ENCODE data around the gene LIPT2.
"Not testable (repeated sequence)": the region's sequence is repeated elsewhere in the genome, so short reads cannot be mapped to it uniquely, and the experiment has no call there.

Gene LIPT2

DNA sequence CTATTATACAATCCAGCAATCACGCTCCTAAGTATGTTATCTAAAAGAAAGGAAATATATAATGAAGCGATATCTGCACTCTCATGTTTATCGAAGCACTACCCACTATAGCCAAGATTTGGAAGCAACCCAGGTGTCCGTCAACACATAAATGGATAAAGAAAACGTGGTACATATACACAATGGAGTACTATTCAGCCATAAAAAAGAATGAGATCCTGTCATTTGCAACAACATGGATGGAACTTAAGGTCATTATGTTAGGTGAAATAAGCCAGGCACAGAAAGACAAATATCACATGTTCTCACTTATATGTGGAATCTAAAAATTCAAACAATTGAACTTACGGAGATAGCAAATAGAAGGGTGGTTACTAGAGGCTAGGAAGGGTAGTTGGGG is 24.1 kb upstream of the LIPT2 start:
- not testable (repeated sequence) for H3K4me3 ChIP-seq (ENCODE audit: low read length in 2 of 2); H2BK5ac ChIP-seq (ENCODE audit: low read length); DNase-seq (ENCODE audit: low spot score); H2BK12ac ChIP-seq (ENCODE audit: low read length); H2BK120ac ChIP-seq (ENCODE audit: low read depth, low read length); H4K8ac ChIP-seq (ENCODE audit: low read depth, low read length); H3K18ac ChIP-seq (ENCODE audit: low read length); H2BK15ac ChIP-seq (ENCODE audit: low read length); H3K14ac ChIP-seq (ENCODE audit: low read length); H4K91ac ChIP-seq (ENCODE audit: low read depth, low read length, poor library complexity); H2AK5ac ChIP-seq (ENCODE audit: low read depth, low read length); H3K23ac ChIP-seq (ENCODE audit: low read depth, low read length, poor library complexity); H3K36me3 ChIP-seq (replicated peaks in 1 of 2; ENCODE audit: control insufficient read depth in 2 of 2, insufficient read depth in 2 of 2, low read length in 2 of 2); H3K4ac ChIP-seq (ENCODE audit: low read length); H3K4me1 ChIP-seq (ENCODE audit: control insufficient read depth in 2 of 2, insufficient read depth in 1 of 2, low read depth in 1 of 2, low read length in 2 of 2); H2AFZ ChIP-seq (ENCODE audit: low read length); H3K9ac ChIP-seq (ENCODE audit: low read depth, low read length, poor library complexity); H3K4me2 ChIP-seq (ENCODE audit: insufficient read depth, low read length, poor library complexity, severe bottlenecking); H3K9me3 ChIP-seq (replicated peaks in 1 of 2; ENCODE audit: control insufficient read depth in 2 of 2, insufficient read depth in 1 of 2, low read depth in 1 of 2, low read length in 2 of 2); H3K79me1 ChIP-seq (ENCODE audit: low read depth, low read length); H3K27ac ChIP-seq (replicated peaks; ENCODE audit: low read length)
- WGBS, 2 donors (ENCODE audit: extremely low coverage in 2 of 2, insufficient read length in 2 of 2, insufficient replicate concordance in 1 of 2) = no CpG with 5 or more reads among the region's 6 CpGs
- peaks cover 0 to 18% (median 0%) of the 10 kb centered on the region in 3 experiments for H3K27me3 ChIP-seq (ENCODE audit: control insufficient read depth in 3 of 3, insufficient read depth in 3 of 3, low read depth in 1 of 3, low read length in 3 of 3)

DNA sequence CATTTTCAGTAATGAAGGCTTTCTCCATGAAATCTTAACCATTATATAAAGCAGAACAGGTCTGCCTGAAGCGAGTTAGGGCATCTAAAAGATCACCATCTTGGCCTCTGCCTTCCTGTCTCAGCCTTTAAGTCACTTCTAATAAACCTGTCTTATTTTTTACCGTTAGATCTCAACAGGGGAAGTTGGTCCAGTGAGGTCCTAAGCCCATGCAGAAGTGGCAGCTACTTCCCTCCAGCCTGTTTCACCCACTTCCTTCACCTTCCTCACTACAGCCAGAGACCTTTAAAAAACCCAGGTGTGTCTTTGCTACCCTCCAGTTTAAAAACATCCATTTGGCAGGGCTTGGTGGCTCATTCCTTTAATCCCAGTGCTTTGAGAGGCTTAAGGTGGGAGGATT is 14.1 kb upstream of the LIPT2 start:
- no peak overlapping the region for H4K91ac ChIP-seq (ENCODE audit: low read depth, low read length, poor library complexity)
- H2BK15ac ChIP-seq (ENCODE audit: low read length) = no peak overlapping the region
- H3K36me3 ChIP-seq (replicated peaks in 1 of 2; ENCODE audit: control insufficient read depth in 2 of 2, insufficient read depth in 2 of 2, low read length in 2 of 2) = peaks cover 0 to 2% of the 10 kb centered on the region in 2 donors
- H3K4ac ChIP-seq (ENCODE audit: low read length) = no peak overlapping the region
- DNase-seq (ENCODE audit: low spot score) = no peak
- no peak overlapping the region for H3K9ac ChIP-seq (ENCODE audit: low read depth, low read length, poor library complexity)
- H3K4me2 ChIP-seq (ENCODE audit: insufficient read depth, low read length, poor library complexity, severe bottlenecking) = no peak overlapping the region
- no peak overlapping the region for H3K18ac ChIP-seq (ENCODE audit: low read length)
- H3K23ac ChIP-seq (ENCODE audit: low read depth, low read length, poor library complexity) = no peak overlapping the region
- H3K14ac ChIP-seq (ENCODE audit: low read length) = no peak overlapping the region
- no CpG with 5 or more reads among the region's 2 CpGs for WGBS, 2 donors (ENCODE audit: extremely low coverage in 2 of 2, insufficient read length in 2 of 2, insufficient replicate concordance in 1 of 2)
- H2BK120ac ChIP-seq (ENCODE audit: low read depth, low read length) = no peak overlapping the region
- no peak overlapping the region for H3K4me3 ChIP-seq (ENCODE audit: low read length in 2 of 2)
- H2AFZ ChIP-seq (ENCODE audit: low read length) = no peak overlapping the region
- no peak overlapping the region for H2AK5ac ChIP-seq (ENCODE audit: low read depth, low read length)
- H2BK12ac ChIP-seq (ENCODE audit: low read length) = no peak overlapping the region
- H3K9me3 ChIP-seq (replicated peaks in 1 of 2; ENCODE audit: control insufficient read depth in 2 of 2, insufficient read depth in 1 of 2, low read depth in 1 of 2, low read length in 2 of 2) = peaks cover 4 to 5% of the 10 kb centered on the region in 2 donors
- H4K8ac ChIP-seq (ENCODE audit: low read depth, low read length) = no peak overlapping the region
- no peak overlapping the region for H3K27ac ChIP-seq (replicated peaks; ENCODE audit: low read length)
- H3K79me1 ChIP-seq (ENCODE audit: low read depth, low read length) = no peaks in the 10 kb centered on the region
- H2BK5ac ChIP-seq (ENCODE audit: low read length) = no peak overlapping the region
- H3K27me3 ChIP-seq (ENCODE audit: control insufficient read depth in 3 of 3, insufficient read depth in 3 of 3, low read depth in 1 of 3, low read length in 3 of 3) = no peaks in the 10 kb centered on the region
- no peaks in the 10 kb centered on the region for H3K4me1 ChIP-seq (ENCODE audit: control insufficient read depth in 2 of 2, insufficient read depth in 1 of 2, low read depth in 1 of 2, low read length in 2 of 2)

GRCh38 chr11:74506823-74507222 is 13.3 kb upstream of the LIPT2 start:
- Histone ChIP-seq H3K27me3 (ENCODE audit: control insufficient read depth in 3 of 3, insufficient read depth in 3 of 3, low read depth in 1 of 3, low read length in 3 of 3) (no peaks in the 10 kb centered on the region), H4K8ac (ENCODE audit: low read depth, low read length) (no peak overlapping the region), H2BK5ac (ENCODE audit: low read length) (no peak overlapping the region), H3K4me1 (ENCODE audit: control insufficient read depth in 2 of 2, insufficient read depth in 1 of 2, low read depth in 1 of 2, low read length in 2 of 2) (no peaks in the 10 kb centered on the region), H2AK5ac (ENCODE audit: low read depth, low read length) (no peak overlapping the region), H3K4me3 (ENCODE audit: low read length in 2 of 2) (no peak overlapping the region), H3K14ac (ENCODE audit: low read length) (no peak overlapping the region), H3K79me1 (ENCODE audit: low read depth, low read length) (no peaks in the 10 kb centered on the region), H3K4me2 (ENCODE audit: insufficient read depth, low read length, poor library complexity, severe bottlenecking) (no peak overlapping the region), H3K9ac (ENCODE audit: low read depth, low read length, poor library complexity) (no peak overlapping the region), H2AFZ (ENCODE audit: low read length) (no peak overlapping the region), H3K27ac (replicated peaks; ENCODE audit: low read length) (no peak overlapping the region), H3K9me3 (replicated peaks in 1 of 2; ENCODE audit: control insufficient read depth in 2 of 2, insufficient read depth in 1 of 2, low read depth in 1 of 2, low read length in 2 of 2) (peaks cover 5 to 9% of the 10 kb centered on the region in 2 donors), H3K36me3 (replicated peaks in 1 of 2; ENCODE audit: control insufficient read depth in 2 of 2, insufficient read depth in 2 of 2, low read length in 2 of 2) (peaks cover 0 to 2% of the 10 kb centered on the region in 2 donors), H2BK12ac (ENCODE audit: low read length) (no peak overlapping the region), H3K18ac (ENCODE audit: low read length) (no peak overlapping the region), H4K91ac (ENCODE audit: low read depth, low read length, poor library complexity) (no peak overlapping the region), H3K4ac (ENCODE audit: low read length) (no peak overlapping the region), H2BK15ac (ENCODE audit: low read length) (no peak overlapping the region), H2BK120ac (ENCODE audit: low read depth, low read length) (no peak overlapping the region), H3K23ac (ENCODE audit: low read depth, low read length, poor library complexity) (no peak overlapping the region)
- WGBS, 2 donors (ENCODE audit: extremely low coverage in 2 of 2, insufficient read length in 2 of 2, insufficient replicate concordance in 1 of 2) = no CpG with 5 or more reads among the region's 1 CpG
- DNase-seq (ENCODE audit: low spot score) = no peak

DNA sequence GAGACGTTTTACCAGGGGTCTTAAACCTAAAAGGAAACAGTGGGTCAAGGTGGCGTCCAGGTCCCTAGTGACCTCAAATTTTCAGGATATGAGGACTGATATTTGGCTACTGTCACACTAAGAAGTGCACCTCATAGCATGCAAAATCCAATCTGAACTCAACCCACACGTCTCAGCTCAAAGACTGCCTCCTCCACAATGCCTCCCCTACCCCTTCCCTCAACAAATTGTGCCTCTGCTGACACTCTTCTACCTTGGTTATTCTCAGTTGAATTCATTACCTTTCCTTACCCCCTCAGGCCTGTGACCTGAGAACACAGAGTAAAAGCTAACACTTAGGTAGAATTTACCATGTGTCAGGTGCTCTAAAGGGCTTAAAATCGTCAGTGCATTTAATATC is 12.4 kb upstream of the LIPT2 start:
- DNase-seq (ENCODE audit: low spot score) = no peak
- Histone ChIP-seq H4K8ac (ENCODE audit: low read depth, low read length) (no peak overlapping the region), H3K9me3 (replicated peaks in 1 of 2; ENCODE audit: control insufficient read depth in 2 of 2, insufficient read depth in 1 of 2, low read depth in 1 of 2, low read length in 2 of 2) (peaks cover 7 to 9% of the 10 kb centered on the region in 2 donors), H3K27ac (replicated peaks; ENCODE audit: low read length) (no peak overlapping the region), H3K27me3 (ENCODE audit: control insufficient read depth in 3 of 3, insufficient read depth in 3 of 3, low read depth in 1 of 3, low read length in 3 of 3) (no peaks in the 10 kb centered on the region), H2AFZ (ENCODE audit: low read length) (no peak overlapping the region), H3K23ac (ENCODE audit: low read depth, low read length, poor library complexity) (no peak overlapping the region), H3K4me2 (ENCODE audit: insufficient read depth, low read length, poor library complexity, severe bottlenecking) (no peak overlapping the region), H2BK12ac (ENCODE audit: low read length) (no peak overlapping the region), H2AK5ac (ENCODE audit: low read depth, low read length) (no peak overlapping the region), H3K14ac (ENCODE audit: low read length) (no peak overlapping the region), H2BK15ac (ENCODE audit: low read length) (no peak overlapping the region), H3K79me1 (ENCODE audit: low read depth, low read length) (no peaks in the 10 kb centered on the region), H3K4me3 (ENCODE audit: low read length in 2 of 2) (no peak overlapping the region), H2BK120ac (ENCODE audit: low read depth, low read length) (no peak overlapping the region), H3K9ac (ENCODE audit: low read depth, low read length, poor library complexity) (no peak overlapping the region), H3K4me1 (ENCODE audit: control insufficient read depth in 2 of 2, insufficient read depth in 1 of 2, low read depth in 1 of 2, low read length in 2 of 2) (no peaks in the 10 kb centered on the region), H3K36me3 (replicated peaks in 1 of 2; ENCODE audit: control insufficient read depth in 2 of 2, insufficient read depth in 2 of 2, low read length in 2 of 2) (peaks cover 0 to 2% of the 10 kb centered on the region in 2 donors), H3K18ac (ENCODE audit: low read length) (no peak overlapping the region), H4K91ac (ENCODE audit: low read depth, low read length, poor library complexity) (no peak overlapping the region), H2BK5ac (ENCODE audit: low read length) (no peak overlapping the region), H3K4ac (ENCODE audit: low read length) (no peak overlapping the region)
- WGBS, 2 donors (ENCODE audit: extremely low coverage in 2 of 2, insufficient read length in 2 of 2, insufficient replicate concordance in 1 of 2) = no CpG with 5 or more reads among the region's 4 CpGs

Measured in neuronal stem cell (in vitro differentiated cells).